GM19023 (cell line): ENCODE data around the gene RYR3.

Source experiments
- ATAC-seq: cut with Tn5 transposase; IDR thresholded peaks from one replicate; pipeline ENCODE4 v1.9.1; 2021; ENCODE audit warnings: mild to moderate bottlenecking, moderate library complexity; ENCODE audit not compliant: unreplicated experiment

Gene RYR3

GRCh38 chr15:33636958-33637357, 326.2 kb downstream of the RYR3 start:
- ATAC-seq = no peak

- no peak for ATAC-seq
These were observed 327.7 kb downstream of the RYR3 start for GRCh38 chr15:33638453-33638852.

DNA sequence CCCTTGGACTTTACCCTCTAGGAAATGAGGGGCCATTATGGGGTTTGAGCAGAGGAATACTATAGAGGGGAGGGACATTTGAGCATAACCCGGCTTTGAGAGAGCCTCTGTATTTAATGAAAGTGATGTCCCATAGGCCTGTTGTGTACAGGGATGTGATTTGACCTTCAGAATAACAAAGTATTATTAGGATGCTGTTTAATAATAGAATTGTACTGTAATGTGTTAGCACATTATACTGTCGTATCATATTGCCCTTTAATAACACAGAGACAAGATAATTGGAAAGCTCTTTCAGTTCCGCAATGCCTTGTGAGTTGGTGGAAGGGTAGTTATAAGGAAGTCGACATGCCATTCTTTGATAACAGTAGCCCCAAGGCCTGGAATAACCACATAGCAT, 328.3 kb downstream of the RYR3 start:
- no peak for ATAC-seq

GRCh38 chr15:33639456-33639855, 328.7 kb downstream of the RYR3 start:
- ATAC-seq = no peak

- ATAC-seq = no peak
These were observed 329.2 kb downstream of the RYR3 start for GRCh38 chr15:33639978-33640377.

DNA sequence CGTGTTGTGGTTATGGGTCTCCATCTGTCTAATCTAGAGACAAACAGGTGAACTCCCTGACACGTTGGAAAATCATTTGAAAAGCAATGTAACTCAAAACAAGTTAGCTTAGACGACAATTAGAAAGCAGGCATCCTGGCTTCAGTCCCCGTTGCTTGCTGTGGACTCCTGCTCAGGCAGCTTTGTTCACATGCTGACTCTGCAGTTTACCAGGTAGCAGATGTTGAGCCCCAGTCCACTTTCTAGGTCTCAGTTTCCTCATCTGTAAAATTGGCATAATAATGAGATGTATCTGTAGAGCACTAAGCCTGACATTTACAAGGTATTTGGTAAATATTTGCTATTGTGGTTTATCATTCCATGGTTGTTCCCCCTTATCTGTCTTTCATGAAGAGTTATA, 330.3 kb downstream of the RYR3 start:
- ATAC-seq = no peak

DNA sequence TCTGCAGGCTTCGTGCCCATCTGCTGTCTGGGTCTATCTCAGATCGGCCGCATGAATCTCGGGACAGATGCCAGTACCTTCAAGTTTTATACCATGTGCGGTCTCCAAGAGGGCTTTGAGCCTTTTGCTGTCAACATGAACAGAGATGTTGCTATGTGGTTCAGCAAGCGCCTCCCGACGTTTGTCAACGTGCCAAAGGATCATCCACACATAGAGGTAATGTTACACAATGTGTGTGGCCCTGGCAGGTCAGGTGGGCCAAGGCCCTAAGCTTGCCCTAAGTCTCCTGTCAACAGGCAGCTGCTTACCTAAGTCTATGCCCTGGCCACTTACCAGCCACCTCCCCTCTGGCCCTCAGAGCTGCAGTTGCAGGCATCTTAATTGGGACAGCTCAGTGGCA, 333.5 kb downstream of the RYR3 start:
- no peak for ATAC-seq

DNA sequence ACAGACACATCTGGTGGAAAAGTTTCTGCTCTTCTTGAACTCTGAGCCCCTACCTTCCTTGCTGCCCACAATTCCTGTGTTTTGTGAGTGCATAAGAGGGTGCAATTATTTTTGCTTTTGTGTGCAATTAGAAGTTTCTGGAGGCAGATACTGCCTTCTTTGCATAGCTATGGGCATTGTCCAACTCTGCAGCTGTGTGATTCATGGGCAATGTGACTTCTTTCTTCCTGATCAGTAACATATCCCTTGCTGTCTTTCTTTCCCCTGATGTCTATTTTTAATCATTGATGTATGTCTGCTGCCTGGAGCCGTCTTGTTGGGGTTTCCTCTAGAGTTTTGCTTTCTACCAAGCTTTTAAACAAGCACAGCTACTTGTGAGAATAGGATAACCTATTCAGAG, 336.0 kb downstream of the RYR3 start:
- no peak for ATAC-seq

DNA sequence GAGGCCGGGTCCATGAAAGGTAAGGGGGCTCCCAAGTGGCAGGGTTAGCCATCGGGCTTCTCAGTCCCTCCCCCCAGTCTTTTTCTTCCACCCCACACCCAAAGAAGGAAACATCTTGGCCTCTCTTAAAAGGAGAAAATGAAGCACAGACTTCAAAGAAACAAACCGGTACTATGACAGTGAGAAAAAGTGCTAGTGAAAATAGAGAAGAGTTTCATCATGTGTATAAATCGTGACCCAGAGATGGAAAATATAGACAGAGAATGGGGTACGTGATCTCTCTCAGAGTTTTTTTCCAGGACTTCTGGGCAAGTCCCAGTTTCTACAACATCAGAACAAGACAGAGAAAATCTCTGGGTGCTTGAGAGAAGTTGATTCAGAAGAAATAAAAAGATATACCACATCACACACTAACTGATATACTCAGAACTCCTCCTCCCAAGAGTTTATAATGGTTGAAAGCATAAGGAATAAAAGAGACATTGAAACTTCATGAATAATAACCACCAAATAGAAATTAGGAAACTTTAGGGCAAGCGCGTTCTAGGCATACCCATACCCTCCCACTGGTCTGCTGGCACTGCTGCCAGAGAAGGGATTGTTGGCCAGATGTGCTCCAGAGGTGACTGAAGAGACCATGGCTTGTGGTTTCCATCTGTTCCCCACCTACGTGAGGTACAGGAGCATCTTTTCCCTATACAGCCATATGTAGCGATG, 338.6 kb downstream of the RYR3 start:
- no peak for ATAC-seq

DNA sequence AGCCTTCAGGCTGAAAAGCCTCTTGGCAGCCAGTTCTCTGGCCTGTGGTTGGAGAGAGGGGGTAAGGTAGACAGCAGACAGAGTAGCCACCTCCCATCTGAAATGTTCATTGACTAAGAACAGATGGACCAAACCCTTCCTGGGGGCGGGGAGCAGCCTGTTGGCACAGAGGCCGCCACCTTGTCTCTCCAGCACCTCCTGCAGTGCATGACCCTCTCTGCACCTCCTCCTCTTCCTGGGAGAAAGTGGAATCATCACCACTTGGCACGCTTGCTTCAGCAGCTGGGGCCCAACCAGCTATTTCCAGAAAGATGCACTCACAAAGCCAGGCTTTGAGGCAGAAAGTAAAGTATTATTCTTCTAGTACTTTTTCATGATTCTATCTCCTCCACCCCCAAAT, 344.1 kb downstream of the RYR3 start:
- ATAC-seq = no peak

DNA sequence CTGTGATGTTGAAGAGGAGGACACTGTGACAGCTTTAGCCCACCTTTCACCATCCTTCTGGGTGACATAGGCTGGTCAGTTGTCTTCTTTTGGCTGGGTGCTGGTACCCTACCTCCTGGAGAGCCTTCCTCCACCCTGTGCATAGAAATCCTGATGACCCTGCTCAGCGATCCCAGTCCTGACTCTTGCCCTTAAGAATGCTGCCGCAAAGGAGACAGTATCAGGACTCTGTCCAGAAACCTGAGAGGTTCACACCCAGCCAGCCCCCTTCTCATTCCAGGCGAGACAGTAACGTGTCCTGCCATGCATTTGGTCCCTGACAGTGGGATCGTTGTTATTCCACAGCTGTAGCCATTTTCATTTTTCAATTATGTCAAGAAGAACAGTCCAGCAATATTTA, 344.7 kb downstream of the RYR3 start:
- no peak for ATAC-seq

GRCh38 chr15:33656168-33656567, 345.4 kb downstream of the RYR3 start:
- ATAC-seq = no peak

GRCh38 chr15:33660151-33660550, 349.4 kb downstream of the RYR3 start:
- ATAC-seq = no peak

DNA sequence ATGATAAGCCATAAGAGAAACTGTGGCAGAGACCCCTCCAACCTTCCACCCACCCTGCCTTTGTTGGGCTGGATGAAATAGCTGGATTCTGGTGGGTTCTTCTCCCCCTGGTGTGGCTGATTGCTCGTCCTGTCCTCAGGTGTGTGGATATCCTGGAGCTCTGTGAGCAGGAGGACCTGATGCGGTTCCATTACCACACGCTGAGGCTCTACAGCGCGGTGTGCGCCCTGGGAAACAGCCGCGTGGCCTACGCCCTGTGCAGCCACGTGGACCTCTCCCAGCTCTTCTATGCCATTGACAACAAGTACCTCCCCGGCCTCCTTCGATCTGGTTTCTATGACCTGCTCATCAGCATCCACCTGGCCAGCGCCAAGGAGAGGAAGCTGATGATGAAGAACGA, 351.2 kb downstream of the RYR3 start:
- ATAC-seq = no peak

- ATAC-seq = no peak
These were observed 354.2 kb downstream of the RYR3 start for GRCh38 chr15:33664947-33665346.

DNA sequence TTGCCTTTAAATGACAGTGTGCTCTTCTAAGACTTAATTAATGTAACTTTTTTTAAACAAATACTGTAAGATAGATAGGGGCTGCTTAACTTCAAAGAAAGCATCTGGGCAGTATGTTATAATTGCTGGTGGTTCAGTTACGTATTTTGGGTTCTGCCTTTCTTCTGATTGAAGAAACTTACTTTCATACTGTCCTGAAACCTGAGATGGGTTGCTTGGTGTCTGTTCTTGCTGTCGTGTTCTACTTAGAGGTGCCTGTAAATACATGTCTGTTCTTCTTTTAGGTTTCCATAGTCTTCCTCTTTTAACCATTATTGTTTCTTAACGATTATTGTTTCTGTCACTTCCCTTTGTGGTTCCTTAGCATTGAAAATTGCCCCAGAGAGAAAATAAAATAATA, 359.8 kb downstream of the RYR3 start:
- ATAC-seq = no peak

- ATAC-seq = peak; percentile 72
These were observed 360.7 kb downstream of the RYR3 start for GRCh38 chr15:33671456-33671855.

- ATAC-seq = no peak
These were observed 364.5 kb downstream of the RYR3 start for GRCh38 chr15:33675246-33675645.

GRCh38 chr15:33677238-33677830, 366.6 kb downstream of the RYR3 start:
- no peak for ATAC-seq

DNA sequence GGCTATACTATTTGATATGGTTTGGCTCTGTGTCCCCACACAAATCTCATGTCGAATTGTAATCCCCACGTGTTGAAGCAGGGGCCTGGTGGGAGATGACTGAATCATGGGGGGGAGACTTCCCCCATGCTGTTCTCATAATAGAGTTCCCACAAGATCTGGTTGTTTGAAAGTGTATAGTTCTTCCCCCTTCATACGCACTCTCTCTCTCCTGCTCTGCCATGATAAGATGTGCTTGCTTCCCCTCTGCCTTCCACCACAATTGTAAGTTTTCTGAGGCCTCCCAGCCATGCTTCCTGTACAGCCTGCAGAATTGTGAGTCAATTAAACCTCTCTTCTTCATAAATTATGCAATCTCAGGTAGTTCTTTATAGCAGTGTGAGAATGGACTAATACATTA, 367.4 kb downstream of the RYR3 start:
- no peak for ATAC-seq

- no peak for ATAC-seq
These were observed 367.8 kb downstream of the RYR3 start for GRCh38 chr15:33678602-33679001.

- no peak for ATAC-seq
These were observed 368.3 kb downstream of the RYR3 start for GRCh38 chr15:33679061-33679460.

- ATAC-seq = no peak
These were observed 369.6 kb downstream of the RYR3 start for GRCh38 chr15:33680336-33680735.
